HEK293T (cell line): ENCODE data around the gene NIM1K.

Experiments
- ARNT ChIP-seq: fragments of 450-650 bp; IDR thresholded peaks from 2 replicates; pipeline ENCODE4 v1.6.1; 2017; ENCODE audit warnings: mild to moderate bottlenecking
- BHLHE40 ChIP-seq: fragments of 450-650 bp; IDR thresholded peaks from 2 replicates; pipeline ENCODE4 v1.6.1; 2016; ENCODE audit warnings: mild to moderate bottlenecking, moderate library complexity, borderline replicate concordance
- CTBP1 ChIP-seq: fragments of 450-650 bp; IDR thresholded peaks from 2 replicates; pipeline ENCODE4 v1.6.1; 2016; ENCODE audit warnings: borderline replicate concordance
- ELF4 ChIP-seq: fragments of 450-650 bp; IDR thresholded peaks from 2 replicates; pipeline ENCODE4 v1.6.1; 2017; ENCODE audit warnings: antibody characterized with exemption
- FOXK2 ChIP-seq: fragments of 450-650 bp; IDR thresholded peaks from 2 replicates; pipeline ENCODE4 v1.6.1; 2016; ENCODE audit warnings: mild to moderate bottlenecking
- FOXM1 ChIP-seq: fragments of 450-650 bp; IDR thresholded peaks from 2 replicates; pipeline ENCODE4 v1.6.1; 2017; ENCODE audit warnings: mild to moderate bottlenecking, borderline replicate concordance
- HDGF ChIP-seq: fragments of 450-650 bp; IDR thresholded peaks from 2 replicates; pipeline ENCODE4 v1.6.1; 2017; ENCODE audit warnings: antibody characterized with exemption, borderline replicate concordance
- NFRKB ChIP-seq: fragments of 450-650 bp; IDR thresholded peaks from 2 replicates; pipeline ENCODE4 v1.6.1; 2016; ENCODE audit warnings: mild to moderate bottlenecking, moderate library complexity
- PKNOX1 ChIP-seq: fragments of 450-650 bp; IDR thresholded peaks from 2 replicates; pipeline ENCODE4 v1.6.1; 2016
- SP1 ChIP-seq: fragments of 450-650 bp; IDR thresholded peaks from 2 replicates; pipeline ENCODE4 v1.6.1; 2017
- SUZ12 ChIP-seq: fragments of 450-650 bp; IDR thresholded peaks from 2 replicates; pipeline ENCODE4 v1.6.1; 2016; ENCODE audit warnings: mild to moderate bottlenecking
- TARDBP ChIP-seq: fragments of 450-650 bp; IDR thresholded peaks from 2 replicates; pipeline ENCODE4 v1.6.1; 2016
- ZNF384 ChIP-seq: fragments of 450-650 bp; IDR thresholded peaks from 2 replicates; pipeline ENCODE4 v1.6.1; 2016

GRCh38 chr5:43192558-43193180 is 644 bp downstream of the NIM1K start:
- TF ChIP-seq HDGF (no peak), BHLHE40 (no peak), SP1 (no peak), FOXM1 (no peak), ARNT (no peak), ZNF384 (no peak), ELF4 (no peak), CTBP1 (no peak), SUZ12 (no peak), FOXK2 (no peak), TARDBP (0 out of 2 replicates have a peak, but pooled peaks have one; percentile 52), PKNOX1 (no peak), NFRKB (no peak)
